ENCODE data around the gene C1orf115. TPM values are rescaled to one million over a fixed set of nuclear protein-coding genes. Genes with fewer than 3 reads are reported as not detected.
A peak's percentile ranks its signal among the peaks of the same experiment; 100 is the strongest.

C1orf115 gene, protein sequence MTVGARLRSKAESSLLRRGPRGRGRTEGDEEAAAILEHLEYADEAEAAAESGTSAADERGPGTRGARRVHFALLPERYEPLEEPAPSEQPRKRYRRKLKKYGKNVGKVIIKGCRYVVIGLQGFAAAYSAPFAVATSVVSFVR
- total RNA-seq, result under 1 TPM; 0.08 to 0.10 TPM

DNA sequence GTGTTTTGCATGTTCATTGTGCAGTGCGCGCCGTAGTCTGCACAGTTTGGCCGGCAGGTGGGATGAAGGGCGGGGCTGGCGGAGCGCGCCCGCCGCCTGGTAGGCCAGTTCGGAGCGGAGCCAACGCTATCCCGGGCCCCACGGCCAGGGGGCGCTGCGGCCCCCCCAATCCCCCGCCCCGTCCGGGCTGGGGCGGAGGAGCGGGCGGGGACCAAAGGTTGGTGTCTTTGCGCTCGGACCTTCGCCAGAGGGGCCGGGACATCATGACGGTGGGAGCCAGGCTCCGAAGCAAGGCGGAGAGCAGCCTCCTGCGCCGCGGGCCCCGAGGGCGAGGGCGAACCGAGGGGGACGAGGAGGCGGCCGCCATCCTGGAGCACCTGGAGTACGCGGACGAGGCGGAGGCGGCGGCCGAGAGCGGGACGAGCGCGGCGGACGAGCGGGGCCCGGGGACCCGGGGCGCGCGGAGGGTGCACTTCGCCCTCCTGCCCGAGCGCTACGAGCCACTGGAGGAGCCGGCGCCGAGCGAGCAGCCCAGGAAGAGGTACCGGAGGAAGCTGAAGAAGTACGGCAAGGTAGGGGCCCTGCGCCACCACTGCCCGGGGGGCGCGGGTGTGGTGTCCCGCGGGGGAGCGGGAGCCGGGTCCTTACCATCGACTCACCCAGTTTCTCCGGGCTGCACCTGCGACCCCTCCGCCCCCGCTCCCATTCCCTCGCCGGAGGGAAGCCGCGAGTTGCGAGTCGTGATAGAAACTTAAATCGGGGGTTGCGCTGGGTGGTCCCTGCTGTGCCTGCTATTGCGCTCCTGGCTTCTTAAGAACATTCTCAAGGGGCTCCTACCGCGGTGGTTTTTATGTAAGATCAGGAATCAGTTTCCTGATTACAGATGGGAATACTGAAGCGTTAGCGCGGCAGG is at the start of gene C1orf115:
C1orf115 (plus strand) TSS at position 224 of the 913 bp plus-strand sequence; CDS start at position 264, 40 bp downstream.
- DNase-seq, result peak; percentile 73
- ChIA-PET CTCF (interaction anchor here (1.6 to 2.3 kb wide), 2 partner anchors 10 to 43 kb away, joined by 3 to 15 read pairs; no protein-coding TSS in a partner anchor), POLR2A (no interaction called here)
- H3K27ac Mint-ChIP-seq, result no peak within 1 kb of the TSS
- no peaks in the 10 kb centered on the region for H3K36me3 Mint-ChIP-seq (ENCODE audit: low read depth)
- peak within 1 kb of the TSS; percentile 72 for H3K4me3 Mint-ChIP-seq
- H3K4me1 Mint-ChIP-seq (ENCODE audit: low read depth), result peaks cover 6% of the 10 kb centered on the region
- H3K27me3 Mint-ChIP-seq (ENCODE audit: low read depth), result peaks cover 20% of the 10 kb centered on the region
- no peaks in the 10 kb centered on the region for H3K9me3 Mint-ChIP-seq (ENCODE audit: insufficient read depth)
- ATAC-seq, result peak; percentile 98

DNA sequence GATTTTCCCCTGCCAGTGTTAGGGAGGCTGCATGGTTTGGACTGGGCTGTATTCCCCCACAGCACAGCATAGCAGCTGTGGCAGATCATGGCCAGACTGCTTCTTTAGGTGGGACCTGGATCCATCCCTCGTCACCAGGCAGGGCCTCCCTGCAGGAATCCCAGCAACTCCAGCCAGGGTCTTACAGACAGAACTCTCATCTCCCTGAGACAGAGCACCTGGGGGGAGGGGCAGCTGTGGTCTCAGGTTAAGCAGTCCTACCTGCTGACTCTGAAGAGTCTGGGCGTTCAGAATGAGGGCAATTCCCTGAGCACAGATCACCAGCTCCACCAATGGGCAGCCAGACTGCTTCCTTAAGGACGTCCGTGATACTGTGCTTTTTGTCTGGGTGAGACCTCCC is 47.9 kb upstream of the C1orf115 start:
- Mint-ChIP-seq H3K27ac (no peak overlapping the region), H3K27me3 (ENCODE audit: low read depth) (no peaks in the 10 kb centered on the region), H3K9me3 (ENCODE audit: insufficient read depth) (no peaks in the 10 kb centered on the region), H3K36me3 (ENCODE audit: low read depth) (no peaks in the 10 kb centered on the region), H3K4me3 (no peak overlapping the region), H3K4me1 (ENCODE audit: low read depth) (no peaks in the 10 kb centered on the region)
- ChIA-PET CTCF (no interaction called here), POLR2A (no interaction called here)
- ATAC-seq (no peak), DNase-seq (no peak)

DNA sequence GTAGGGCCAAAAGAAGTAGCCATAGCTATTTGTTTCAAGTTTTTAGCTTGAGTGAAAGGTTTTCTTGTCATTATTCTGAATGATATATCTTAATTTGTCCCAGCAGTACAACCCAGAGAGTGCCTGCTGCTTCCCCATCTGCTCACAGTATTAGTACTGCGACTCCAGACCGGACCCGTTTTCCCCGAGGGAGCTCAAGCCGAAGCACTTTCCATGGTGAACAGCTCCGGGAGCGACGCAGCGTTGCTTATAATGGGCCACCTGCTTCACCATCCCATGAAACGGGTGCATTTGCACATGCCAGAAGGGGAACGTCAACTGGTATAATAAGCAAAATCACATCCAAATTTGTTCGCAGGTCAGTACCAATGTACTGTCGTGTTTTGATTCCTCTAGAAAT is 37.2 kb upstream of the C1orf115 start:
- Mint-ChIP-seq H3K27ac (no peak overlapping the region), H3K4me1 (ENCODE audit: low read depth) (no peaks in the 10 kb centered on the region), H3K36me3 (ENCODE audit: low read depth) (no peaks in the 10 kb centered on the region), H3K4me3 (no peak overlapping the region), H3K9me3 (ENCODE audit: insufficient read depth) (no peaks in the 10 kb centered on the region), H3K27me3 (ENCODE audit: low read depth) (peaks cover 3% of the 10 kb centered on the region)
- CTCF ChIA-PET, result no interaction called here
- ATAC-seq, result no peak
- no peak for DNase-seq
- POLR2A ChIA-PET, result no interaction called here

DNA sequence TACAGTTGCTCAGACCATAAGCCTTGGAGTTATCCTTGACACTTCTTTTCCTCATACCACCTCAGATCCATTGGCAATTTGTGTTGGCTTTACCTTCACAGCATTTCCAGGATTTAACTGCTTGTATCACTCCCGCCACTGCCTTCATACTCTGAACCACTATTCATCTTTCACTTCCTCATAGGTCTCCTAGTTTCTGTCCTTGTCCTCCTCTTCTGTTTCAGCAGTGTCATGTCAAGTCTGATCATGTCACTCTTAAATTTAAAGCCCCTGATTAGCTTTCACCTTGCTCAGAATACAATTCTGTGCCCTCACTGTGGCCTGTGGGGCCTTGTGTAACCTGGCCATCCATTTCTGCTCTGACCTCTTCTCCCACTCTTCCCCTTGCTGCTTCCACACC is 34.7 kb upstream of the C1orf115 start:
- ChIA-PET CTCF (no interaction called here), POLR2A (no interaction called here)
- no peaks in the 10 kb centered on the region for H3K9me3 Mint-ChIP-seq (ENCODE audit: insufficient read depth)
- H3K27ac Mint-ChIP-seq, result no peak overlapping the region
- H3K4me1 Mint-ChIP-seq (ENCODE audit: low read depth), result no peaks in the 10 kb centered on the region
- DNase-seq (no peak), ATAC-seq (no peak)
- H3K36me3 Mint-ChIP-seq (ENCODE audit: low read depth), result no peaks in the 10 kb centered on the region
- no peak overlapping the region for H3K4me3 Mint-ChIP-seq
- H3K27me3 Mint-ChIP-seq (ENCODE audit: low read depth), result peaks cover 3% of the 10 kb centered on the region

DNA sequence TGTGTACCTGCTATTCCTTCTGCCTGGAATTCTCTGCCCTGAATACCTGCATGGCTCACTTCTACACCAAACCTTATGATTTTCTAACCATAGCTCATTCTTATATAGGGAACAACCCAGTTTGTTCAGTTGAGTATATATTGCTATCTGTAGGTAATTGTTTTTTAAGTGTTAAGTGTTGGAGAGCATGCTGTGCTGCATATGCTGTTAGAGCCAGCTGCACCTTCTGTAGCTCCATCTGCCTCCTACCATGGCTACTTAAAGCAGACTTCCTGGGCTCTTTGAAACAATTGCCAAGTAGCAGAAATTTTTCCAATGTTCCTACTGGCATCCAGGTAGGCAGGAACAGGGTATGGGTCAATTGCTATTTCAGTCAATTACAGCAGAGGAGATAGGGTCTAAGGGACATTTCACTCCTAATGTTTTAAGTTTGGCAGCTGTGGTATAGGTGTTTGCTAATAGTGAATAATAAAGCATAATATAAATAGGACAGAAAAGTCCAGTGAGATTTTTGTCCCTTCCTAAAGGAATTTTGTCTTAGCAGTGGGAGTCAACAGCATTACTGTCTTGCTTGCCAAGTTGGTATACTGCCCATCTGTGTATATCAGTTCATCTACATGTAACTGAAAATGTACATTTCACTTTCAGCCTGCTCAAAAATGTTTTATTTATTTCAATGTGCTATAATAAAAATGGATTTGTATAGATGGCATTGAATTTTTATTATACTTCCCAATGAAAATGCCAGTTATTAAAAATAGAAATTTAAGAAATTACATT is 34.0 kb upstream of the C1orf115 start:
- DNase-seq, result no peak
- POLR2A ChIA-PET, result no interaction called here
- no peak overlapping the region for H3K27ac Mint-ChIP-seq
- H3K36me3 Mint-ChIP-seq (ENCODE audit: low read depth), result no peaks in the 10 kb centered on the region
- CTCF ChIA-PET, result no interaction called here
- H3K27me3 Mint-ChIP-seq (ENCODE audit: low read depth), result peaks cover 3% of the 10 kb centered on the region
- H3K4me3 Mint-ChIP-seq, result no peak overlapping the region
- no peaks in the 10 kb centered on the region for H3K4me1 Mint-ChIP-seq (ENCODE audit: low read depth)
- no peaks in the 10 kb centered on the region for H3K9me3 Mint-ChIP-seq (ENCODE audit: insufficient read depth)
- no peak for ATAC-seq

DNA sequence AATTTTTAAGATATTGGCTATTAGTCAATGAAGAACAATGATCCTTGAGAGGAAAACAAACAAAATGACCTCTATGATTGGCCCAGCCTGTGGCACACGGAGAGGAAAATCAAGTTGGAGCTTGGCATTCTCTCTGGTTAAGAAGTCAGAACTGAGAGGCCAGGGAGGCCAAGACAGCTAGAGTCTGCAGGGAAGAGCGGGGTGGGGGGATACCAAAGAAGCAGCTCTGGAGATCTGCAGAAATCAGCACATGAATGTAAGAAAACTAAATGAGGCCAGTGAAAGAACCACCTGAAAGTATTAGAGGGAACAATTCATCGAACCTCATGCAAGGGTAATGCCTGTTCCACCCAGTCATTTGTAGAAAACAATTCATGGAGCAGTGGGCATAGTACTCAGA is 23.8 kb upstream of the C1orf115 start:
- DNase-seq (no peak), ATAC-seq (no peak)
- no peaks in the 10 kb centered on the region for H3K36me3 Mint-ChIP-seq (ENCODE audit: low read depth)
- H3K4me1 Mint-ChIP-seq (ENCODE audit: low read depth), result no peaks in the 10 kb centered on the region
- no peak overlapping the region for H3K4me3 Mint-ChIP-seq
- ChIA-PET POLR2A (no interaction called here), CTCF (no interaction called here)
- H3K27me3 Mint-ChIP-seq (ENCODE audit: low read depth), result no peaks in the 10 kb centered on the region
- H3K9me3 Mint-ChIP-seq (ENCODE audit: insufficient read depth), result no peaks in the 10 kb centered on the region
- H3K27ac Mint-ChIP-seq, result no peak overlapping the region

DNA sequence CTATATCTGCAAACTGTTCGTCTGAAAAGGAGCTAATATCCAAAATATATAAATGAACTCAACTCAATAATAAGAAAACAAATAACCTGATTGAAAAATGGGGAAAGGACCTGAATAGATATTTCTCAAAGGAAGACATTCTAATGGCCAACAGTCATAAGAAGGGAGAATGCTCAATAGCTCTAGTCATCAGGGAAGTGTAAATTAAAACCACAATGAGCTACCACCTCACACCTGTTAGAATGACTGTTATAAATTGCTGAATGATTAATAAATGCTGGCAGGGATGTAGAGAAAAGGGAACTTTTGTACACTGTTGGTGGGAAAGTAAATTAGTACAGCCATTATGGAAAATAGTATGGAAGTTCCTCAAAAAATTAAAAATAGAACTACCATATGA is 21.2 kb upstream of the C1orf115 start:
- H3K4me1 Mint-ChIP-seq (ENCODE audit: low read depth), result no peaks in the 10 kb centered on the region
- ChIA-PET POLR2A (no interaction called here), CTCF (interaction anchor here (1.1 to 2.1 kb wide), 2 partner anchors 23 to 64 kb away, joined by 3 to 9 read pairs; no protein-coding TSS in a partner anchor)
- H3K4me3 Mint-ChIP-seq, result no peak overlapping the region
- no peak overlapping the region for H3K27ac Mint-ChIP-seq
- H3K36me3 Mint-ChIP-seq (ENCODE audit: low read depth), result no peaks in the 10 kb centered on the region
- DNase-seq (no peak), ATAC-seq (no peak)
- H3K27me3 Mint-ChIP-seq (ENCODE audit: low read depth), result peaks cover 4% of the 10 kb centered on the region
- no peaks in the 10 kb centered on the region for H3K9me3 Mint-ChIP-seq (ENCODE audit: insufficient read depth)

DNA sequence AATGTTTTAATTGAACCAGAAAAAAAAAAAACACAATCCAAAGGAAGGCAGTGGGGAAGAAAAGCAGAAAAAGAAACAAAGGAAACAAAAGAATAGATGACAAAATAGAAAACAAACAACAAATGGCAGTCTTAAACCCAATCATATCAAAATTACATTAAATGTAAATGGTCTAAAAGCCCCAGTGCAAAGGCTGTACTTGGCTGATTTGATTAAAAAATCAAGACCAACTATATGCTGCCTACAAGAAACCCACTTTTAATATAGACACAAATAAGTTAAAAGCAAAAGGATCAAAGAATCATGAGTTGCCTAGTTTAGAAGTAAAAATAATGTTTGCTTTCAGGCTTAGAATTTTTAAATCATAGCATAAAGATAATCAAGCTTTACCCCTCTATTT is 19.8 kb upstream of the C1orf115 start:
- DNase-seq (no peak), ATAC-seq (no peak)
- Mint-ChIP-seq H3K27me3 (ENCODE audit: low read depth) (peaks cover 4% of the 10 kb centered on the region), H3K36me3 (ENCODE audit: low read depth) (no peaks in the 10 kb centered on the region), H3K4me3 (no peak overlapping the region), H3K9me3 (ENCODE audit: insufficient read depth) (no peaks in the 10 kb centered on the region), H3K4me1 (ENCODE audit: low read depth) (no peaks in the 10 kb centered on the region), H3K27ac (no peak overlapping the region)
- CTCF ChIA-PET, result interaction anchor here (2.1 kb wide), 1 partner anchor 63 kb away, joined by 9 read pairs; no protein-coding TSS in a partner anchor
- POLR2A ChIA-PET, result no interaction called here

DNA sequence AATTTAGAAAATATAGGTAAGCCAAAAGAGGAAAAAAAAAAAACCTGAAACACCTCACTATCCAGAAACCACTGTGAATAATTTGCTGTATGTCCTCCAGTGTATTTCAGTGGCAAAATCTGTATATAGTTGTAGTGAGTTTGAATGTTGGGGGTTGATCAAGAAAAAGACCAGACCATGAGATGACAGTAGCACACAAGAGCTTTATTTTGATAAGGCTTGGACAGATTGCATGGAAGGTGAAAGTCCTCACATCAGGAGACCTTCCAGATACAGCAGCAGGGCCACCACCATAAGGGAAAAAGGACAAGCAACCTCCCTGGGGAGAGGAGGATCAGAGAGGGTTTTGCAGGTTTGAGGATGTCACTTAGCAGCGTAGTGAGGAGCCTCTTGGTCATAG is 16.2 kb upstream of the C1orf115 start:
- no peaks in the 10 kb centered on the region for H3K9me3 Mint-ChIP-seq (ENCODE audit: insufficient read depth)
- ATAC-seq (no peak), DNase-seq (no peak)
- H3K27me3 Mint-ChIP-seq (ENCODE audit: low read depth), result peaks cover 4% of the 10 kb centered on the region
- no peaks in the 10 kb centered on the region for H3K36me3 Mint-ChIP-seq (ENCODE audit: low read depth)
- ChIA-PET POLR2A (no interaction called here), CTCF (interaction anchor here (1.2 kb wide), 1 partner anchor 59 kb away, joined by 3 read pairs; no protein-coding TSS in a partner anchor)
- no peak overlapping the region for H3K4me3 Mint-ChIP-seq
- H3K4me1 Mint-ChIP-seq (ENCODE audit: low read depth), result no peaks in the 10 kb centered on the region
- no peak overlapping the region for H3K27ac Mint-ChIP-seq

DNA sequence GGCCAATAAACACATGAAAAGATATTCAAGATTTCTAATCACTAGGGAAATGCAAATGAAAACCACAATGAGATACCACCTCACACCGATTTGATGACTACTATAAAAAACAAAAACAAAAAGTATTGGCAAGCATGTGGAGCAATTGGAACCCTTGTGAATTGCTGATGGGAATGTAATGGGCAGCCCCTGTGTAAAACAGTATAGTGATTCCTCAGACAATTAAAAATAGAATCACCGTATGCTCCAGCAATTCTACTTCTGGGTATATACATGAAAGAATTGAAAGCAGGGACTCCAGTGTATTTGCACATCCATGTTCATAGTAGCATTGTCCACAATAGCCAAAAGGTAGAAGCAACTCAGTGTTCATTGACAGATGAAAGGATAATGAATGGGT is 12.9 kb upstream of the C1orf115 start:
- no peak overlapping the region for H3K4me3 Mint-ChIP-seq

DNA sequence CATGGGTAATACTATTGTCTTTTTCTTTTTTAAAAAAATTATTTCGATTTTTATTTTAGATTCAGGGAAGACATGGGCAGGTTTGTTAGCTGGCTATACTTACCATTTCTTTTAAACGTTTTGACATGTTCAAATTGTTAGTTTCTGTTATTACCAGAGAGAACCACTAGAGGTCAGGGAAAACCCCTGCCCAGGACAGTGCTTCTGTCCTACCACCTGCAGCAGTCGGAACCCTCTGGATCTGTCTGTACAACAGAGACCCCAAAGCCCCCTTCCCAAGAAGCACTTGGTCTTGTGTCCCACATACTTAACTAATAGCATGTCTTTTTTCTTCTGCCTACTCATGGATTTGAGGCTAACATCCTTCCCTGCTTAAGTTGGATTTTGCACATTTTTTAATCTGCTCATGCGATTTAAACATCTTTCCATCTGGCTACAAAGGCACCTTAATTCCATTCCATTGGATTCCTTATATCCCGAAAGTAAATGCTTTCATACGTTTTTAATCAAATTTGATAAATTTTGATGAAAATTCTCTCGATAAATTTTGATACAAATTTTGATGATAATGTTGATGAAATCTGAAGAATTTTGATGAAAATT is 10.0 kb upstream of the C1orf115 start:
- POLR2A ChIA-PET, result no interaction called here

More for the DNA sequence above, 12.9 kb upstream of the C1orf115 start:
- Mint-ChIP-seq H3K27me3 (ENCODE audit: low read depth) (peaks cover 3% of the 10 kb centered on the region), H3K4me1 (ENCODE audit: low read depth) (no peaks in the 10 kb centered on the region), H3K27ac (no peak overlapping the region), H3K36me3 (ENCODE audit: low read depth) (no peaks in the 10 kb centered on the region), H3K9me3 (ENCODE audit: insufficient read depth) (no peaks in the 10 kb centered on the region)
- ATAC-seq (no peak), DNase-seq (no peak)
- ChIA-PET POLR2A (no interaction called here), CTCF (no interaction called here)

More for the DNA sequence above, 10.0 kb upstream of the C1orf115 start:
- Mint-ChIP-seq H3K27me3 (ENCODE audit: low read depth) (no peaks in the 10 kb centered on the region), H3K4me1 (ENCODE audit: low read depth) (no peaks in the 10 kb centered on the region), H3K9me3 (ENCODE audit: insufficient read depth) (no peaks in the 10 kb centered on the region), H3K27ac (no peak overlapping the region), H3K36me3 (ENCODE audit: low read depth) (no peaks in the 10 kb centered on the region), H3K4me3 (no peak overlapping the region)
- DNase-seq (no peak), ATAC-seq (peak; percentile 67)
- CTCF ChIA-PET, result interaction anchor here (1.2 to 2.9 kb wide), 2 partner anchors 11 to 53 kb away, joined by 3 to 16 read pairs; no protein-coding TSS in a partner anchor
